Stomach (tissue), 4 donors: ENCODE measurements around the gene DPF3.

Experiments used
- CTCF ChIP-seq, 7 experiments: fragments of 450-650 bp in 4 of 7; fragments of 200-600 bp in 3 of 7; sonication (generic) in 3 of 7; IDR thresholded peaks; one replicate each; pipeline ENCODE4 v1.5.1; 2016 to 2019; ENCODE audit warnings: antibody characterized with exemption in 7 of 7, control low read depth in 2 of 7, mild to moderate bottlenecking in 1 of 7
- POLR2A ChIP-seq, 4 donors: fragments of 450-650 bp; IDR thresholded peaks; one replicate each; pipeline ENCODE4 v1.6.1; 2016; ENCODE audit warnings: antibody characterized with exemption in 4 of 4, control low read depth in 2 of 4, mild to moderate bottlenecking in 1 of 4, moderate library complexity in 1 of 4
- POLR2AphosphoS5 ChIP-seq, 3 donors: sonication (generic); formaldehyde crosslinking; IDR thresholded peaks; one replicate each; pipeline ENCODE4 v1.6.1; 2016; ENCODE audit warnings: antibody characterized with exemption in 3 of 3

DNA sequence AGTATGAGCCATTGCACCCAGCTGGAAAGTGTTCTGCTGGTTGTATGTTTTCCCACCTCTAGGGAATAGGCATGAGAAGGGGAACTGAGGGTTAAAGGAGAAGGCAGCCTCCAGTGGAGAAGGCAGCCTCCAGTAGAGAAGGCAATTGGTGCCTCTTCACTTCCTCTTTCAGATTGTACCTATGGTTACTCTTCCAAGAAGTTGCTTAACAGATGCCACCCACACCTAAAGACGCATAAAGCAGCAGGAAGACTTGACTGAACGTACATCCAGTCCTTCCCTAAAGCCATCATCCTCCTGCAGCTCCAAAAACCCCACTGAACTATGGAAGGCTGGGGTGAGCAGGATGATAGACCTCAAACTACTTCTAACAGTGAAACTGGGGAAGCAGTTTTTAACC lies 13.1 kb downstream of the DPF3 start:
- TF ChIP-seq CTCF (IDR thresholded peaks at IDR 0.05) (no peak), POLR2A (IDR thresholded peaks at IDR 0.05) (no peak), POLR2AphosphoS5 (IDR thresholded peaks at IDR 0.05) (no peak)
